ENCODE data around the gene ACAN. TPM values are rescaled to one million over a fixed set of nuclear protein-coding genes. Genes with fewer than 3 reads are reported as not detected.

ACAN gene
- total RNA-seq, 1 donor from 2014 or later = 2.0 TPM

- no peak for DNase-seq (ENCODE audit: low spot score, unreplicated experiment)
- no peaks in the 10 kb centered on the region for H3K9me3 Mint-ChIP-seq (ENCODE audit: low read depth)
- H3K27me3 Mint-ChIP-seq = peaks cover 7% of the 10 kb centered on the region
- no peak overlapping the region for H3K27ac Mint-ChIP-seq
- peaks cover 5% of the 10 kb centered on the region for H3K4me1 Mint-ChIP-seq (ENCODE audit: low read depth)
- no peak overlapping the region for H3K4me3 Mint-ChIP-seq (ENCODE audit: low read depth)
- H3K36me3 Mint-ChIP-seq (ENCODE audit: insufficient read depth) = no peaks in the 10 kb centered on the region
- TF ChIP-seq CTCF (IDR thresholded peaks at IDR 0.05; ENCODE audit: unreplicated experiment) = no peak
Measured at GRCh38 chr15:88782465-88782864, 20.8 kb upstream of the ACAN start.

DNA sequence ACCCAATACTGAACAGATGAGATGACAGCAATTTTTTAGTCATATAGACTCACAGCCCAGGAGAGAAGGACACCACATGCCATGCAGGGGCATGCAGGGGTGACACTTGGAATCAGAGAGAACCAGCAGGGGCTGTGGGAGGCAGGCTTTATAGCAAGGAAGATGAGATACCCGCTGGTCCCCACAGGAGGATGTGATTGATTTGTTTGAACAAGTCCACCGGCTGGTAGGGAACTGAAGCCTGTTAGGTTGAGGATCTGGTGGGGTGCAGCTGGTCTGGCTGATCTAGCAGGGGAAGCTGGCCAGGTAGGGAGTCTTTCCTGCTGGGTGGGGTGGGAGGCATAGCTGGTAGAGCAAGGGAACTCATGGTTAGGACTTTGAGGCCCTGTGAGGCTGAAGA lies 18.0 kb upstream of the ACAN start:
- no peak overlapping the region for H3K4me3 Mint-ChIP-seq (ENCODE audit: low read depth)
- no peak for TF ChIP-seq CTCF (IDR thresholded peaks at IDR 0.05; ENCODE audit: unreplicated experiment)
- peaks cover 7% of the 10 kb centered on the region for H3K27me3 Mint-ChIP-seq
- H3K36me3 Mint-ChIP-seq (ENCODE audit: insufficient read depth) = no peaks in the 10 kb centered on the region
- H3K4me1 Mint-ChIP-seq (ENCODE audit: low read depth) = peaks cover 5% of the 10 kb centered on the region
- no peaks in the 10 kb centered on the region for H3K9me3 Mint-ChIP-seq (ENCODE audit: low read depth)
- DNase-seq (ENCODE audit: low spot score, unreplicated experiment) = no peak
- no peak overlapping the region for H3K27ac Mint-ChIP-seq

DNA sequence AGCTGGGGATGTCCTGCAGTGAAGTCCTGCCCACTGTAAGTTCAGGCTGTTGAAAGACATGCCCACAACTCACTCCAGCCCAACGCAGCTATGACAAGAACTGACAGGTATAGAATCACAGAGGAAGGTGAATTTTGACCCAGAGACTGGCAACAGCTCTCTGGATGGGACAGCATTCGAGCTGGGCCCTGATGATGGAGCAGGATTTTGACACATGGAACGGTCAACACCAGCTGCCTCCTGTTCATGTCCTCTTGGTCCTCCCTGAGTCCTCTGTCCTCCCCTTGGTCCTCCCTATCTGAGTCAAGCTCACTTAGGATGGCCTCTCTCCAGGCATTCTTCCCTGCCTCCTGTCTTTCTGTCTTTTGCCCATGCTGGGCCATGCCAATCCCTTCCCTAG lies 15.2 kb upstream of the ACAN start:
- H3K9me3 Mint-ChIP-seq (ENCODE audit: low read depth) = no peaks in the 10 kb centered on the region
- no peak overlapping the region for H3K4me3 Mint-ChIP-seq (ENCODE audit: low read depth)
- peaks cover 20% of the 10 kb centered on the region for H3K27me3 Mint-ChIP-seq
- TF ChIP-seq CTCF (IDR thresholded peaks at IDR 0.05; ENCODE audit: unreplicated experiment) = no peak
- peaks cover 11% of the 10 kb centered on the region for H3K4me1 Mint-ChIP-seq (ENCODE audit: low read depth)
- no peak for DNase-seq (ENCODE audit: low spot score, unreplicated experiment)
- no peak overlapping the region for H3K27ac Mint-ChIP-seq
- no peaks in the 10 kb centered on the region for H3K36me3 Mint-ChIP-seq (ENCODE audit: insufficient read depth)

DNA sequence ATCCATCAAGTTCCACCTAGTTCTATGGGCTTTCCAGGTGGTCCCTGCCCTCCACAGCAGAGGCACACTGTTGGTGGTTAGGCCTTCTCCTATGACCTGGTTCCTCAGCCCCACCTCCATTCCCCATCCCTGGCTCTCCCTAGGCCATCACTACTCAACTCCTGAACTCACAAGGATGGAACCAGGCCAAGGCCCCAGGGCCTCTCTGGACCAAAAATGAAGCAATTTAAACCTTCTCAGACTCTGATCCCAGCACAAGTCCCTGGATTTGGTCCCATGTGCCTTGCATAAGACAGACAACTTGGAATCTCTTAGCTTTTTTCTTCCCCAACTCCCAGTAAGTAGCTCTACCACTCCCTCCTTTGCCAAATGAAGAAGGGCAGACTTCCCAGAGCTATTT lies 14.4 kb upstream of the ACAN start:
- H3K4me3 Mint-ChIP-seq (ENCODE audit: low read depth) = no peak overlapping the region
- H3K27me3 Mint-ChIP-seq = peaks cover 26% of the 10 kb centered on the region

DNA sequence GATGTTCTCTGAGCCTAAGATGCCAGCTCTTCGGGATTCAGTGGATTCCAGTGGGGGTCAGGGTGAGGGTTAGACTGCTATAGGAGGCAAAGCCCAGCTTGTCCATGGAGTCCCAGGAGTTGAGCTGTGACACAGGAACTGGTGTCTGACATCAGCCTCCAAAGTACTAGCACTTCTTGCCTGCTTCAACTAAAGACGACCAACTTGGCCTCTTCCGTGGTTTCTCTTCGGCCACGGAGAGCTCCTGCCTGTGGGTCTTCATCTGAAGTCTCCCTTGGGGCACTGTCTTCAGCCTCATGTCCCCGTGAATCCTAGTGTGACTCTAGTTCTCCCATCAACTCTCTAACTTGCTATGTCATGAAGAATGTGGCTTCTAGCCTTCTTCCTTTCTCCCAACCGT lies 12.8 kb upstream of the ACAN start:
- Mint-ChIP-seq H3K4me1 (ENCODE audit: low read depth) (peaks cover 13% of the 10 kb centered on the region), H3K4me3 (ENCODE audit: low read depth) (no peak overlapping the region), H3K27ac (no peak overlapping the region), H3K27me3 (peaks cover 36% of the 10 kb centered on the region), H3K9me3 (ENCODE audit: low read depth) (no peaks in the 10 kb centered on the region), H3K36me3 (ENCODE audit: insufficient read depth) (no peaks in the 10 kb centered on the region)
- no peak for TF ChIP-seq CTCF (IDR thresholded peaks at IDR 0.05; ENCODE audit: unreplicated experiment)
- no peak for DNase-seq (ENCODE audit: low spot score, unreplicated experiment)

More for the DNA sequence above, 14.4 kb upstream of the ACAN start:
- no peak for TF ChIP-seq CTCF (IDR thresholded peaks at IDR 0.05; ENCODE audit: unreplicated experiment)
- Mint-ChIP-seq H3K9me3 (ENCODE audit: low read depth) (no peaks in the 10 kb centered on the region), H3K36me3 (ENCODE audit: insufficient read depth) (no peaks in the 10 kb centered on the region), H3K4me1 (ENCODE audit: low read depth) (peaks cover 13% of the 10 kb centered on the region), H3K27ac (no peak overlapping the region)
- no peak for DNase-seq (ENCODE audit: low spot score, unreplicated experiment)

Measured in progenitor cell of endocrine pancreas (in vitro differentiated cells).